Glomerular endothelial cell (primary cell): ENCODE measurements around the gene UPF1. TPM values are rescaled to one million over a fixed set of nuclear protein-coding genes. Genes with fewer than 3 reads are reported as not detected.

Source experiments
- DNase-seq: peaks from one replicate; pipeline ENCODE4 v3.0.0-alpha.2; 2011; ENCODE audit warnings: low read depth, low spot score; ENCODE audit errors: extremely low read depth
- total RNA-seq: library from RNA; depleted of rRNA; stranded (reverse); fragments of >200 nt; gene quantifications from 2 replicates; pipeline ENCODE4 v1.2.3, GENCODE V29; 2015

Gene UPF1
- total RNA-seq, 1 donor from 2014 or later = 90.6 TPM

DNA sequence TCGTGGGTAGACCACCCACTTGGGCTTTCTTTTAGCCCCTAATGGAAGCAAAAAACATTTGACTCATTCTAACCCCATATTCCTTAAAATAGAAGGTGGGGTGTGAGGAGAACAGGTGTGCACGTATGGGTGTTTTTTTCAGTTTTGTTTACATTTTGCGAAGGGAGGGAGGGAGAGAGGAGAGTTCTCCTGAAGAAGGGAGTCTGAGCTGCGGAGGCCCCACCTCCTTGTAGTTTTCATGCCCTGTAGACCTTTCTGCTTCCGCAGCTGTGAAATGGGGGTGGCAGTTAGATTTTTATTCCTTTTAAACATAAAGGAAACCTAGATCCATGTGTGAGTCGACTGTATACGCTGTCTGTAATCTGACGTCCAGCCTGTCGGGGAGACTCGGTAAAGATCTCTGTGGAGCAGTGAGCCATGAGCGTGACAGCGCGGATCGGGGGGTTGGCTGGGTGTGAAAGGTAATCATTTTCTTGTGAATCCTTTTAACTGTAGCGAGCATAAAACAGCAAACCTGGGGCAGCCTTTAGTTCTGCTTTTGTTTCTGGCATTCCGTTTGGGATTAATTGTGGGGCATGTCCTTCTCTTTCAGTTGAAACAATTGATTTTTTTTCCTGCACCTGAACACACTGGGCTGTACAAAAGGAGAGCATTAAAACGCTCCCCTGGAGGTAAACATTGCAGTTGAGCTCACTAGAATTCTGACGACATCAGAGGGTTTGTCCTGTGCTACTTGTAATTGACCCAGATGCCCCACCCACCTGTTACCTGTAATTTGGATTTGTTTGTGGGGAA lies 2.3 kb downstream of the UPF1 start:
- DNase-seq = no peak

GRCh38 chr19:18834644-18834984 lies 2.9 kb downstream of the UPF1 start:
- DNase-seq = no peak

- no peak for DNase-seq
Measured at GRCh38 chr19:18839465-18840287, 7.9 kb downstream of the UPF1 start.

DNA sequence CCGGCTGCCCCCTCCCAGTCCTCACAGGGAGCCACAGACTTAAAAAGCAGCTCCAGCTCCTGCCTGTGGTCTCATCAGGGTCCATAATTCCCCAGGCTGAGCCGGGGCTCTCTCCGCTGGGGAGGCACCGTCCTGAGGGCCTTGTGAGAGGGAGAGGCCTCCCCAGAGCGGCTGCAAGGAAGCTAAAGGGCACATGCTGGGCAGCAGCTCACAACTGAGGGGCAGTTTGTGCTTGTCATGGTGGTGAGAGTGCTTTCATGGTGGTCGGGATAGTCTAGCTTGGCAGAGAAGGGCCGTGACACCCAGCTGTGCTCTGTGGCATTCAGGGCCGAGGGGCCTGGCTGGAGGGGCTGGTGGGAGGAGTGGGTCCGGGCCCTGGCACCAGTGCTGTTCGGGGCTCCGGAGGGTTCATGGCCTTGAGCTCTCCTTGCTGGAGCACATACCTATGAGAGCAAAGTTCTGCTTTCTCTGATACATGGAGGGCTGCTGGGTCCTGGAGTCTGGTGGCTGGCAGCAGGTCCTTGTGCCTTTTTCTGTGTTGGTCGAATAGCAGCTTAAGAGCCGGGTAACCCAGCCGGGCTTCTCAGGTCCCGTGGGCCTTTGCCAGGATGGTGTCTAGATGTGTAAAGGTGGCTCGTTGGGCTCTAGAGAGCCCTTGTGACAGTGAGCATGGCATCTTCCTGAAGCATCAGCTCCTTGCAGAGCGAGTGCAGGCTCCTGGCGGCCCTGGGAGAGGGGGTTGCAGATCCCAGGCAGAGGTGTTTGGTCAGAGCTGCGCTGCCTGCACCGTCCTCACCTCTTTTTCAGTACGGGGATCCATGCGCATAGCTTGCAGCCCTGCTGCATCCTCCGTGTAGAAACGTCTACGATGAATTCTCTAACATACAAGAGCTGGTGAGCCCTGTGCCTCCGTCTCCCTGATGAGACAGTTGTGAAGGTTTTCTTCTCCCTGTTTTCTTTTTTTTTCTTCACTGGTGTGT lies 8.8 kb downstream of the UPF1 start:
- DNase-seq = no peak

DNA sequence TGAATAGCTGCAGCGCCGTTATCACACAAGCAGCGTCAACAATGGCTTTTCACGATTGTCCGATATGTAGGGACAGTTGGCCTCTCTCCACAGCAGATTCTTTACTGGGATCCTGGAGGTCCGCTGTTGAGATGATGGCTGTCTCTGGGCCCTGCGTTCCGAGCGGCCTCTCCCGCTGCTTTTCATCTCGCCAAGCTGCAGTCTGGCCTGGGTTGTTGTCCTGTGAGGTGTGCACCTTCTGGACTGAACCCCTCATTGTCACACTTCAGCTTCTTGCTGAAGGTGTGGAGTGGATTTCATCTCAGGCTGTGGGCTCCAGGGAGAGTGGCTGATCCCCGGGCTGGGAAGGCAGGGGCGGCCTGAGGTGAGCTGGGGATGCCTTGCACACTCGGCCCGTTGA lies 9.6 kb downstream of the UPF1 start:
- no peak for DNase-seq

GRCh38 chr19:18842166-18842565 lies 10.4 kb downstream of the UPF1 start:
- no peak for DNase-seq

GRCh38 chr19:18843960-18844359 lies 12.2 kb downstream of the UPF1 start:
- DNase-seq = no peak

GRCh38 chr19:18844806-18845329 lies 13.1 kb downstream of the UPF1 start:
- DNase-seq = no peak

DNA sequence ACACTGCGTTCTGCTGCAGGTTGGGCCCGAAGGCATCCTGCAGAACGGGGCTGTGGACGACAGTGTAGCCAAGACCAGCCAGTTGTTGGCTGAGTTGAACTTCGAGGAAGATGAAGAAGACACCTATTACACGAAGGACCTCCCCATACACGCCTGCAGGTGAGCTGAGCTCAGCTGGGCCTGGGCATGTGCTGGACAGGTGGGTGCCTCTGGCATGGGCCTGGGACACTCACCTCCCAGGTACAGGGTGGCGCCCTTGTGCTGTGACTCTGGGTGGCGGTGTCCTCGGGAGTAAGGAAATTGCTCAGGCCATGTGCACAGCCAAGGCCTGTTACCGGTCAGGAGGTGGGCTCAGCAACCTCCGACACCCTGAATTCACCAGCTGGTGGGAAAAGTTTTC lies 14.2 kb downstream of the UPF1 start:
- no peak for DNase-seq

GRCh38 chr19:18846862-18847548 lies 15.2 kb downstream of the UPF1 start:
- DNase-seq = no peak

- no peak for DNase-seq
Measured at GRCh38 chr19:18847549-18848463, 16.0 kb downstream of the UPF1 start.

DNA sequence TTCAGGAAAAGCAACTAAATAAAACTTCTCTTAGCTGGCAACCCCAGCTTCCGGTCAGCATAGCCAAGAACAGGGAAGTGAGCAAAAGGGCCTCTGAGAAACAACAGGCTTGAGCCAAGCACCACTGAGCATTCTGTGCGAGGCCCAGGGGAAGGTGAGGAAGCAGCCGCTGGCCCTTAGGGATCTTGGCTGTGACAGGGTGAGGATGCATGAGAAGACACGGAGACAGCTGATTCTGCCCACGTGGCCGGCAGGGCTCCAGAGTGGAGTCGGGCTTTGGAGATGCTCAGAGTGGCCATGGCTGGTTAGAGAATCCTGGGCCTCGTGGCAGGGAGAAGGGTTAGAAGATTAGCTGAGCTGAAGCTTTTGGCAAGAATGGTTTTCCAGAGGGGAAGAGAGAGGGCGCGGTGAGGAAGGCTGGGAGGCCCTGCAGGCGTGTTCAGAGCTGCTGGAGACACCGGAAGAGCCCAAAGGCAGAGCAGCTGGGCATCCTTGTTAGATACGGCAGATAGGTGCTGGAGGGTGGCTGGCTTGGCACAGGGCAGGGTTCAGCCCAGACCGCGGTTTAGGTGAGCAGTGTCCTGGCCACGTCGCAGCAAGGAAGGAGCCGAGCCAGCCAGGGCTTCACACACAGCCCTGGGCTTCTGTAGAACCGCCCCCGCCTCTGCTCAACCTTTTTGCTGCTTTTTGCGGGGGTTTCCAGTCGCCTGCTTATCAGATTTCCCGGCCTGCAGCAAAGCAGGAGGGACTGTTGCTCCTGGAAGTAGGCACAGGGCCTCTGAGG lies 17.3 kb downstream of the UPF1 start:
- peak; percentile 63 for DNase-seq

DNA sequence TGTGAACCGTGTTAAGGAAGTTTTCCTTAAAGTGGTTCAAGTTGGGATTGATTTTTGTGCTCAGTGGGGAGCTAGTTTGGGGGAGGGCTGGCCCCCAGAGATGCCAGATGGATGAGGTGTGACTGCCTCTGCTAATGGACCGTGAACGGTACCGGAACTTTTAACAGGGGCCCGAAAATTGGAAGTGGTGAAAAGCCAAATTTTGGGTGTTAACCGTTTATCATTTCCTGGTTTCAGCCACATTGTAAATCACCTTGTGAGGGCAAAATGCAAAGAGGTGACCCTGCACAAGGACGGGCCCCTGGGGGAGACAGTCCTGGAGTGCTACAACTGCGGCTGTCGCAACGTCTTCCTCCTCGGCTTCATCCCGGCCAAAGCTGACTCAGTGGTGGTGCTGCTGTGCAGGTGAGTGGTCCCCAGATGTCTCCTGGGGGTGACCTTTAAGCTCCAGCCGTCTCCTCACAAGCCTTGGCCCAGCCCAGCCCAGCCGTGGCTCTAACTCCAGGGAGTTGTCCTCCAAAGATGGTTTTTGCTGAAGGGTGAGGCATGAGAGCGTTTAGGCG lies 18.2 kb downstream of the UPF1 start:
- DNase-seq = no peak

DNA sequence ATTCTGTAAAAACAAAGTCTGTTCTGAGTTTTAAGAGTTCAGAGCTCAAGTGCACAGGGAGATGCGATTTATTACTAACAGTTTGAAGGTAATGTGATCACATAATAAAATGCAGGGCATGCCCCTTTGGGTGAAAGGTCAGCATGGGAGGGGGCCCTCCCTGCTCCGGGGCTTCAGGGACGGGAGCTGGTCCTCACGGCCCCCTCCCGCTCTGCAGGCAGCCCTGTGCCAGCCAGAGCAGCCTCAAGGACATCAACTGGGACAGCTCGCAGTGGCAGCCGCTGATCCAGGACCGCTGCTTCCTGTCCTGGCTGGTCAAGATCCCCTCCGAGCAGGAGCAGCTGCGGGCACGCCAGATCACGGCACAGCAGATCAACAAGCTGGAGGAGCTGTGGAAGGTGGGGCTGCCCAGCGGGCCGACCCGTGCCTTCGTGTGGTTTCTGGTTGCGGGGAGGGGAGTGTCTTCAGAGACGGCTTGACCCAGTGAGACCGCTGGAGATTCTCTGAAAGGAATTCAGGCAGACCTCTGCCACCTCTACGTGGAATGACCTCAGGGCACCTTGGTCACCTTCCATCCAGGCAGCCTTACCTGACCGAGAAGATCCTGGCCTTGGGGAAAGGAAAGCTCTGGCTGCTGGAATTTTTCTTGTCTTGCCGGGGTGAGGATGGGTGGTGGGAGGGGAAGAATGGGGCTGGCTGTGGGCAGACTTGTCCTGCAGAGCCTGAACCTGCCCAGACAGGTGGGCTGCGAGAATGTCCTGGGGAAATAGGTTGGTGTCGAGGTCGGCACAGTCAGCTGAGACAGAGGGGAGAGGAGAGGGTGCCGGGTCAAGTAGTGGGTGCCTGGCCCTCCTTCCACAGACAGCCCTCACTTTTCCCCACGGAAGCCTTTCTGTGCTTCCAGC lies 19.0 kb downstream of the UPF1 start:
- DNase-seq = no peak

DNA sequence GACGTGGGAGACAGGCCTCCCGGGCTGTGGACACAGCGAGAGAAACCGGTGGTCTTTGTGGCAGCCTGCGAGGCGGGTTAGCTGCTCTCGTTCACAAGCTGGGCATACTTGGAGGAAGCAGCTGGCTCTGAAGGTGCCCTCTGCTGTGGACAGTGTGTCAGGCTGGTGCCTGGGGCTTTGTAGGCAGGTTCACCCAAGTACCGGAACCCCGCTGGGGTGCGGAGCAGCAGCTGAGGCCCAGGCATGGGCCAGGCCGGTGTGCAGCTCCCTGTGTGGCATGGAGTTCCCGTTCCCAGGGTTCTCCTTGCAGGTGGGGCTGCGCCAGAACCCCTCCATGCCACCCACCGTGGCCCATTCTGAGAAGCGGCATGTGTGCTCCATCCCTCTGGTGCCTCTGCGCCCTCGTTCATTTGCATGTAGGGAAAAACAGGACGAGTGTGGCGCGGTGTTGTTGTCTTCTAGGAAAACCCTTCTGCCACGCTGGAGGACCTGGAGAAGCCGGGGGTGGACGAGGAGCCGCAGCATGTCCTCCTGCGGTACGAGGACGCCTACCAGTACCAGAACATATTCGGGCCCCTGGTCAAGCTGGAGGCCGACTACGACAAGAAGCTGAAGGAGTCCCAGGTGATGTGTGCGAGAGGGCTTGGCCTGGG lies 20.0 kb downstream of the UPF1 start:
- no peak for DNase-seq

- no peak for DNase-seq
Measured at GRCh38 chr19:18852648-18853047, 20.9 kb downstream of the UPF1 start.
